ENCODE measurements around the gene HOMER3.

GRCh38 chr19:18945297-18945696 lies 4.3 kb upstream of the HOMER3 start:
- TF ChIP-seq EZH2 (IDR thresholded peaks at IDR 0.05) (no peak), CTCF (IDR thresholded peaks at IDR 0.05) (no peak)
